HL-60 (cell line): ENCODE data around the gene TAF4.

Experiments
- DNase-seq, 2 experiments: peaks; one replicate each; pipeline ENCODE4 v3.0.0-alpha.2; 2010 to 2020; ENCODE audit warnings: low read depth in 1 of 2, low spot score in 1 of 2
- H3K27ac ChIP-seq: fragments of 250-450 bp; sonication (Bioruptor Pico); replicated peaks from 2 replicates; pipeline ENCODE4 v1.5.1; 2020; ENCODE audit warnings: mild to moderate bottlenecking, moderate library complexity
- H3K27me3 ChIP-seq: fragments of 250-450 bp; sonication (Bioruptor Pico); 2 replicates; pipeline ENCODE4 v1.5.1; 2021; ENCODE audit warnings: mild to moderate bottlenecking, moderate library complexity; ENCODE audit not compliant: insufficient read depth, poor library complexity, severe bottlenecking
- H3K4me3 ChIP-seq: replicated peaks from 2 replicates; pipeline ENCODE4 v1.5.1; 2011; ENCODE audit warnings: mild to moderate bottlenecking, control low read depth, low read length; ENCODE audit not compliant: insufficient read depth
- CTCF ChIP-seq: IDR thresholded peaks from one replicate; pipeline ENCODE4 v1.5.1; 2011; ENCODE audit warnings: low read length, control low read depth, inconsistent platforms; ENCODE audit not compliant: insufficient read depth
- GABPA ChIP-seq: IDR thresholded peaks from 2 replicates; pipeline ENCODE4 v1.6.1; 2012; ENCODE audit warnings: low read depth
- POLR2AphosphoS5 ChIP-seq: IDR thresholded peaks from 2 replicates; pipeline ENCODE4 v1.6.1; 2012; ENCODE audit warnings: low read depth
- REST ChIP-seq: IDR thresholded peaks from 2 replicates; pipeline ENCODE4 v1.6.1; 2012; ENCODE audit warnings: low read depth; ENCODE audit not compliant: insufficient replicate concordance
- SPI1 ChIP-seq: IDR thresholded peaks from 2 replicates; pipeline ENCODE4 v1.6.1; 2012; ENCODE audit warnings: low read depth, mild to moderate bottlenecking, borderline replicate concordance

TAF4 gene

DNA sequence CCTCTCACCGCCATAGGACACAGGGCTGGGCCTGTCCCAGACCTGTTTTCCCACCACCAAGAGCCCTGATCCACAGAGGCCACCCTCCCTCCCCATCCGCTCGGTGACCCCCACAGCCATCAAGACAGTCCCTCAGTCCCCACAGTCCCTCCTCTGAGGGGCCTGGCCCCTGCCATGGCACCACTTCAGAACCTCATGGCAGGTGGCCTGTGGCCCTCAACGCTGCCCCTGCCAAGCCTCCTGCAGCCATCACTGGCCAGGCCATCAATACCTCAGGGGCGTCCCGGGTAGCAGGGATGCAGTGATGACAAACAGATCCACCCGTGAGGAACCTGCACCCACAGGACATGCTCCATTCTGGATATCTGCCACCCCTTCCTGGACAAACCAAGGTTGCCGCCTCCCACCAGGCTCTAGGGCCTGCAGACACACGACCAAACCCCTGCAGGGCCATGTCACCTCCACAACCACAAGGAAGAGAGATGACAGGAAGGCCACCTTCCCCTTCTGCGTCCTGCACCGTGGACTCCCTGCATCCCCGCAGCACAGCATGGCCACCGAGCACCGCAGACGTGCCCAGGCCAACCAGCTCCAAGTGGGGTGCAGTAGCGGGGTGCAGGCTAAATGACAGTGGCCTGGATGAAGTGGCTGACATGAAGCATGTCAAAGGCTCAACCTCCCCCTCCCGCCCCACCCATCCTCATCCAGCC, 14.0 kb downstream of the TAF4 start:
- Histone ChIP-seq H3K4me3 (no peak overlapping the region), H3K27me3 (no peaks in the 10 kb centered on the region), H3K27ac (no peak overlapping the region)
- DNase-seq, result no peak
- TF ChIP-seq CTCF (no peak), POLR2AphosphoS5 (no peak), GABPA (no peak), SPI1 (no peak)

DNA sequence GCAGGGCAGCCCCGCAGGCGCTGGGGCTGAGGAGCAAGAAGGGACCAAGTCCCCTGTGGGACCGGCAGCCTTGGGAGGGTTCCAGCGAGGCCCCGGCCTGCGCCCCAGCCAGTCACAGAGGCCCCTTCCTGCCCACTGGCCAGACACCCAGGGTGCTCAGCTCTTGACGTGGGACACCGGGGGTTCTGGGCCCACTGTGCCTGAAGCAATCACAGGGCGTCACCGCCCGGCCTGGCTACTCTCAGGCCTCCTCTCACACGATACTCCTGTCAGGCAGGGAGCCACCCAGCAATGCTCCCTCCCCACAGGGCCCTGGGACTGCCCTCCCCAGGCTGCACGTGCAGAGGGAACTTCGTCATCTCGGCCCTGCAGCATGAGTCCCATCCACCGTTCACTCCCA, 14.5 kb downstream of the TAF4 start:
- Histone ChIP-seq H3K4me3 (no peak overlapping the region), H3K27ac (no peak overlapping the region), H3K27me3 (no peaks in the 10 kb centered on the region)
- DNase-seq, result no peak
- TF ChIP-seq SPI1 (no peak), REST (no peak), POLR2AphosphoS5 (no peak), CTCF (no peak), GABPA (no peak)

DNA sequence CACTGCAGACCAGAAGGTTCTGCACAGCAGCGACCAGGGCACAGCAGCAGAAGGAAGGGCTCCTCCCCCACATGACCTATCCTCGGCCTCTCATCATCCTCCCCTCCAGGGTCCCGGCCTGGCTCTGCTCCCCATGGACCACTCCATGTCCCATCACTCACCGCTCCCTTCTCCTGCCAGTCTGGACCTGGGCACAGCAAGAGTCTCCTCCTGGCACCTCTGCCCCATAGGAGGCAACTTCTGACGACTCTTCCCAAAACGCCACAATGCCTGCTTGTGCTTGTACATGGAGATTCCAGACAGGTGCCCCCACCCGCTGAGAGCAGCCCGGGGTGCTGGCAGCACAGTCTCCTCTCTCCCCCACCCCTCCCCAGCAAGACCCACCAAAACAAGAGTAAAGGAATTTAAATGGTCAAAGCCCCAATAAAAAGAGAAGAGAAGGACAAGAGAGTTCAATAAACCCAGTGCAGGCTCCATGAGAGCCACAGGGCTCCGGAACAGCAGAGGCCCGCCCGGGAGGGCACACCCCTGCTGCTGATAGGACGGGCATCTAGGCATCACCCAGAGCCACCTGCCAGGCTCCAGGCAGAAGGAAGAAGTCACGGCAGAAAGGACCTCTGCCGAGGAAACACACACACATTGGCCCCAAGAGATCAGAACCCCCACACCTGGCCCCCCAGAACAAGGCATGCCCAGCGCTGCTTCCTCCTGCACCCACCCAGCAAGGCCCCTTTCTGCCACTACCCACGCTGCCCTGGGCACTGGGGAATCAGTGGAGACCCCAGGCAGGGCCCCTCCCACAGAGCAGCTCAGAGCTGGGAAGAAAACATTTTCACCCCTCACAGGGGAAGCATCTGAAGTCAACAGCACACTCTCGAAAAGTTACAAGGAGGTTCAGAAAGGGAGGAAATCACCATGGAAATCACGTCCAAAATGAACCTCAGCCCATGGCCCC, 15.2 kb downstream of the TAF4 start:
- no peak for TF ChIP-seq GABPA
- TF ChIP-seq CTCF, result no peak
- no peak for TF ChIP-seq POLR2AphosphoS5
- no peak for TF ChIP-seq SPI1
- TF ChIP-seq REST, result no peak
- DNase-seq, result no peak
- H3K27ac ChIP-seq, result no peak overlapping the region
- H3K27me3 ChIP-seq, result no peaks in the 10 kb centered on the region
- H3K4me3 ChIP-seq, result no peak overlapping the region
